LNCaP clone FGC (cell line): ENCODE results near the gene ZBTB9.

Source experiments
- DNase-seq: peaks from one replicate; pipeline ENCODE4 v3.0.0-alpha.2; 2011; ENCODE audit warnings: low read depth
- H3K4me3 ChIP-seq: 2 replicates; pipeline ENCODE4 v1.5.1; 2011; ENCODE audit warnings: mild to moderate bottlenecking, low read depth, low read length, control low read depth
- TF ChIP-seq, protein P1 (sequence below): IDR thresholded peaks from 2 replicates; pipeline ENCODE4 v1.5.1; 2012; ENCODE audit warnings: mild to moderate bottlenecking; ENCODE audit not compliant: control insufficient read depth, insufficient read depth; ENCODE audit errors: extremely low read depth

The ZBTB9 gene

GRCh38 chr6:33427585-33428223 is 26.7 kb upstream of the ZBTB9 start:
- no peak for DNase-seq
- TF ChIP-seq, protein P1, sequence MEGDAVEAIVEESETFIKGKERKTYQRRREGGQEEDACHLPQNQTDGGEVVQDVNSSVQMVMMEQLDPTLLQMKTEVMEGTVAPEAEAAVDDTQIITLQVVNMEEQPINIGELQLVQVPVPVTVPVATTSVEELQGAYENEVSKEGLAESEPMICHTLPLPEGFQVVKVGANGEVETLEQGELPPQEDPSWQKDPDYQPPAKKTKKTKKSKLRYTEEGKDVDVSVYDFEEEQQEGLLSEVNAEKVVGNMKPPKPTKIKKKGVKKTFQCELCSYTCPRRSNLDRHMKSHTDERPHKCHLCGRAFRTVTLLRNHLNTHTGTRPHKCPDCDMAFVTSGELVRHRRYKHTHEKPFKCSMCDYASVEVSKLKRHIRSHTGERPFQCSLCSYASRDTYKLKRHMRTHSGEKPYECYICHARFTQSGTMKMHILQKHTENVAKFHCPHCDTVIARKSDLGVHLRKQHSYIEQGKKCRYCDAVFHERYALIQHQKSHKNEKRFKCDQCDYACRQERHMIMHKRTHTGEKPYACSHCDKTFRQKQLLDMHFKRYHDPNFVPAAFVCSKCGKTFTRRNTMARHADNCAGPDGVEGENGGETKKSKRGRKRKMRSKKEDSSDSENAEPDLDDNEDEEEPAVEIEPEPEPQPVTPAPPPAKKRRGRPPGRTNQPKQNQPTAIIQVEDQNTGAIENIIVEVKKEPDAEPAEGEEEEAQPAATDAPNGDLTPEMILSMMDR: no peak

GRCh38 chr6:33428224-33428965 is 26.0 kb upstream of the ZBTB9 start:
- TF ChIP-seq, protein P1: peak; percentile 31
- DNase-seq: no peak
- peak overlapping the region; percentile 60 for H3K4me3 ChIP-seq

More at GRCh38 chr6:33427585-33428223, 26.7 kb upstream of the ZBTB9 start:
- H3K4me3 ChIP-seq: peak overlapping the region; percentile 60

- peak overlapping the region; percentile 60; the same call in 1 of the 2 replicates for H3K4me3 ChIP-seq
- TF ChIP-seq, protein P1: no peak
- DNase-seq: no peak
Observed at GRCh38 chr6:33428966-33429749, 25.2 kb upstream of the ZBTB9 start.

DNA sequence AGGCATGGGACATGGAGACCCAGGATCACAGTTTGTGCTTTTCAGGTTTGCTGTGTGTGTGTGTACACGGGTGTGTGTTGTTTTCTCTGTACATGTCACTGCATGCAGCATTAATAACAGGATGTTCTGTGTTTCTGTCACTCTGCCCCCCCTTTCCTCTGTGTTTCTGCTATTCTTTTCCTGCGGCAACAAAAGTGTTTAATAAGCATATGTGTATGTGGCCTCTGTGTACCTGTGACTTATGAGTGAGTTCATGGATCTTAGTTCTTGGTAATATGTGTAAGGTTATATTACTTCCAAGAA is 24.7 kb upstream of the ZBTB9 start:
- TF ChIP-seq, protein P1: no peak
- no peak for DNase-seq
- no peak overlapping the region for H3K4me3 ChIP-seq

DNA sequence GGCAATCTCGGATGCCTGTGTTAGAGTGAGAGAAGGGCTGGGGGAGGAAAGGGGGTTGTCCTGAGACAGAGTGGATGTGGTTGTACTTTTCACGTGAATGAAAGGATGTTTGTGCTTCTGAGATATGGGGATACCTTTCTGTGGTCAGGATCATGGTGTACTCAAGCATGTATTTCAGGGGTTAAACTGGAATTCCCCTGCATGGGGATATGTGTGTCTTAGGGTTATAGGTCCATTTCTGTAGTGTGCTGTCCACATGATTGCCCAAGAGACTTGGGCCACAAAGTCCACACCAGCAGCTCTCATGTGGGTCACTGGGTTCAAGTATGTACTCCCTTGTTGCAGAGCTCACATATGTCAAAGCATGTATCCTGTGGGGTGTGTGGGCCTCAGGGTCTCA is 24.0 kb upstream of the ZBTB9 start:
- H3K4me3 ChIP-seq: no peak overlapping the region
- TF ChIP-seq, protein P1: no peak
- DNase-seq: no peak

DNA sequence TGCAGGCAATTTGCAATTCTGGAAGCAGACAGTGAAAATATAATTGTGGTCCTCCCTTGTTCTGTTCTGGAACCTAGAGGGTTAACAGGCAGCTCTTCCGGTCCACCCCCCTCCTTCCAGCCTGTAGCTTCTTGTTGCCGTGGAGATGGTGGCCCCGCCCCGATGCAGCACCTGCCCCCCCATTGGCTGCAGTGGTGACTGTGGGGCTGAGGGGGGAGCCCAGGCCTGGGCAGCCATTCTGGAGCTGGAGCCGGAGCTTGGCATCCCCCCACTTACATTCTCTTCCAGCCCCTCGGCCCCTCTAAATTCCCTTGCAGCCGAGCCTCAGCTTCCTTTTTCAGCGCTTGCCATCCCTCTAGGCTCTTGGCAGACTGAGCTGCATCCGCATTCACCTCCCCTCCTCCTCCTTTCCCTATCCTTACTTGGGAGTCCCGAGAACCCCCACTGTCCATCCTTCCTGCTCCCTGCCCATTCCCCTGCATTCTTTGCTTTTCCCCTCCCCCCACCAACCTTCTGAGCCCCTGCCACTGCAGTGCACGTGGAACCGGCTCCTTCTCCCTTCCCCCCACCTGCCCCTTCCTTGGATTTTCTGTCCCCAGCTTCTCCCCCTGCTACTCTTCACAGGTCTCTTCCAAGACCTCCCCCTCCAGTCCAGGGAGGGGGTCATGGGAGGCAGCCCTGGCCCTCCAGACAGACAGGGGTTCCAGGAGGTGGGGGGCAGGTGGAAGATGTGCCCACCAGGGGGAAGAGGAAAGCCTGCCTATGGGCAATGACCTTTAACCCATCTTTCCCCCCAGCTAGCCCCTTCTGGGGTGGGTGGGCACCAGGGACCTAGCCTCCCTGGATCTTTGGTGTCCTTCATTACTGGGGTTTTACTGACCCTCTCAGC is 23.1 kb upstream of the ZBTB9 start:
- TF ChIP-seq, protein P1: no peak
- no peak overlapping the region for H3K4me3 ChIP-seq
- DNase-seq: no peak
